Retina (tissue), 1 donor: ENCODE measurements around the gene DCLK1.
A peak's percentile ranks its signal among the peaks of the same experiment; 100 is the strongest.

Experiments used
- DNase-seq: peaks from one replicate; pipeline ENCODE4 v3.0.0-alpha.2; 2016

Gene DCLK1

DNA sequence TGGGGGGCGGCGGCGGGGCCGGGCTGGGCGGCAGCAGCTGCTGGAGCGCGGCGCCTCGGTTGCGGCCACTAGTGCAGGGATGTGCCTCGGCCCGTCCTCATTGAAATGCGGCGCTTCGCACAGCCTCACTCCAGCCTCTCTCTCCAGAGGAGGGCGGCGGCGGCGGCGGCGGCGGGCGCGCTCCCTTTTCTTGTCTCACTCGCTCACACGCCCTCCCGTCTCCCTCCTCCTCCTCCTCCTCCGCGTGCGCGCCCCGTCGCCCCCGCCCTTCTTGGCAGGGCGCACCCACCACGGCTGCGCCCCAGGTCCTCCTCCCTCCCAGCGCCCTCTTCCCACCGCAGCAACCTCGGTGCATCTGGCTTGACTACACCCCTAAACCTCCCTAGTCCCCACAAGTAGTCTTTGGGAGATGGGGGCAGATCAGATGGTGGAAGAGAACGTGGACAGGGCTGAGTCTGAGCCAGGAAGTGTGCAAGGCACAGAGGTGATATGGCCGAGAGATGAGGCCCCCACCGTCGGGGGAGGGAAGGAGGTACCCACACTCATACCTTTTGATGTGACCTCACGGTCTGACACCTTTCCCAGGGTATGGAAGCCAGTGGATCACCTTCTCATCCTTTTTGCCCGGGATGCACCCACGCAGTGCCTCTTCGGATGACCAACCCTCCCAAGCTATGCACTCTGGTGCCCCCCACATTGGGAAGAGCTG lies at the start of gene DCLK1:
Gene DCLK1, minus strand, starts transcription at position 161 of the 709 bp plus-strand sequence.
- peak; percentile 89 for DNase-seq

DNA sequence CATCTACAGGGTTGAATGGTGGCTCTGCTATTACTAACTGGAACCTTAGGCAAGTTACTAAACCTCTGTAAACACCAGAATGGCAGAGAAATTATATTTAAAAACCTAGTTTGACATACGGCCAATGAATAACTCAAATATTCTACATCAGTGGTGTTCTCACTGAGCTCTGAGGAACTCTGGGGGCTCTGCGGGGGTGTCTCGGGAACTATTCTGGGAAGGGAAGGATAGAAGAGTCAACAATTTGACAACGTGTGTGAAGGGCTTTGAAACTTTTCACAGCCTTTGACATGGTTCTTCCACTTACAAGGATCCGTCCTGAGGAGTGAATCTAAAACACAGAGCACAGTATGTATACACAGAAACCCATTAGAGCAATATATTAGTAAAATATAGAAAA lies 44.4 kb upstream of the DCLK1 start:
- DNase-seq = no peak

- no peak for DNase-seq
Measured at GRCh38 chr13:36174923-36175322, 43.7 kb upstream of the DCLK1 start.

- no peak for DNase-seq
Measured at GRCh38 chr13:36173571-36174322, 42.6 kb upstream of the DCLK1 start.

GRCh38 chr13:36166046-36166445 lies 34.9 kb upstream of the DCLK1 start:
- no peak for DNase-seq

DNA sequence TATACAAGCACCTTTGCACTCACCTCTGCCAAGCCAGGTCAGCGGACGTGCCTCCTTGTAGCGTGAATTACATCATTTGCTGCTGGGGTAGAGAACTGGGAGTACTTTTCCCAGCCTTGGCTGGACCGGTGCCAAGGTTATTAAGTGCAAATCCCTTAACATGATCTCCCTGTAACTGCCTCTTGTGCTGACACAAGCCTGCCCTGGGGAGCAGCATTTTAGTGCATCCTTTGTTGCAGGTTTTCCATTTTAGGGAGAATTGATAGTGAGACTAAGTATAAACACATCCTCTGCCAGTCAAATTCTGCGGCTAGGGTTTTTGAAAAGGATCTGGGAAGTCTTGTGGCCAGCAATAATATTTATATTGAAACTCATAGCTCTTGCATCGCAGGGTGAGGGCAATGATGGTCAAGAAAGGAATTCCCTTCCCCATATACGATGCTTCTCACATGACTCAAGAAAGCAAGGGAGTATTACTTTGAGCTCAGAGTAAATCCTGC lies 32.7 kb upstream of the DCLK1 start:
- DNase-seq = no peak

- no peak for DNase-seq
Measured at GRCh38 chr13:36163286-36163685, 32.1 kb upstream of the DCLK1 start.

- no peak for DNase-seq
Measured at GRCh38 chr13:36160297-36160696, 29.1 kb upstream of the DCLK1 start.

DNA sequence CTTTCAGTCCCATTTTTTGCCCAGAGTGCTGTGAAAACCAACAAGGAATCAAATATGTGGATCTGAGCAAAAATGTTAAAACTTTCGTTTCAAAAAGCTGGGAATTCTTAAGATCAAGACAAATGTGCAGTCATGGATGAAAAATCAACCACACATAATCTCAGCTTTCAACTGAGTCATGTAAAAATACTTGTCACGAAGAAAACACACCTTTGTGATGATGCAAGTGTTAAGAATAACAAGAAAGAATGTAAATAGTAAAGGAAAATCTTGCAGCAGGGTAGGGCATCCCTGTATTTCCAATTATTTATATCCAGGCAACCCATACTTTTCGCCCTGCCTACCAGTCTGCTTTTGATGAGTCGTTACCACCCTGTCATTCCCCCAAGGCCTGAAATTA lies 27.4 kb upstream of the DCLK1 start:
- DNase-seq = no peak

DNA sequence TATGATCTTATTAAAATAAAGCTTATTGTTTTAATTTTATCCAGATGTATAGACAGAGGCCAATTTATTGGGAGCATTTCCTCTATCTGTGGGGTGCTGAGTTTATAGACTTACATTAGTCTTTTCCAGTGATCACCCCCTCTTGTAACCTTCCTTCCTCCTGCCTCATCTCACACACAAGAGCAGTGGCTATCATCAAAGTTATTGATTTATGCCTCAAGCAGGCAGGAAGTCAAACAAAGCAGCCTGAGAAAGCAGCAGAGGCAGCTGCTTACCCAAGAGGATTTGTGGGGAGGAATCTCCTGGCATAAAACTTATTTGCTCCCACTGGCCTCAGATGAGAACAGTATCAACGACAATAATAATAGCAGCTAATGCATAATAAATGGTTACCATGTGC lies 26.3 kb upstream of the DCLK1 start:
- DNase-seq = peak; percentile 32

DNA sequence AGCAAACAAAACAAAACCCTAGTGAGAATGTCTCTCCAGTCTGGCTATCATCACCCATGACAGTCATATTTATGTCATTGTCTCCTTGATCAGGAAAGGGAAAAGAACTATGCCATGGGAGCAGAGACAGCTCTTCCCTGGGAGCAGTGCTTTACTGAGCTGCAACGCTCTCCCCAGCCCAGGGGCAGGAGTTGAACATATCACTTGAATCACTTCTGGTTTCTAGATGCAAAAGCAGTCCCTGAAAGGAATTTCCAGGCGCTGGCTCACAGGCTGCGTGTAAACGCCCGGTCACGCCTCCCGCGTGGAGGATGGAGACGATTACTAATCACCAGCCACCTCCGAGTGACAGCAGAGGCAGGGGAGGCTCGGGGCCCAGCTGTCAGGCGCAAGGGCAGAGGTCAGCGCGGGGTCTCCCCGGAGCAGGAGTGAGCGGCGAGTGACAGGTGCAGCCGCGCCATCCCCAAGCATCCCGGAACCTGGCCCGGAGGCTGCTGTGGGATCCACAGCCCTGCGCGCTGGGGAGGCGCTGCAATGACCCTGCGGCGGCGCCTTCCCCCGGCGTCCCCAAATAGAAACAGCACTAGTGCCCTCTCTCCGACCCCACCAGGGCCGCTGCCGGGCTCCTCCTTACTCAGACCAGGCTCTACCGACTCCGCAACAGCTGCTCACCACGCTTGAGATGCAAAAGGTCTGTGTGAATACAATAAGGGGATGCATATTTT lies 23.5 kb upstream of the DCLK1 start:
- DNase-seq = peak; percentile 86

- no peak for DNase-seq
Measured at GRCh38 chr13:36151591-36151990, 20.4 kb upstream of the DCLK1 start.

- DNase-seq = no peak
Measured at GRCh38 chr13:36148446-36148845, 17.3 kb upstream of the DCLK1 start.

DNA sequence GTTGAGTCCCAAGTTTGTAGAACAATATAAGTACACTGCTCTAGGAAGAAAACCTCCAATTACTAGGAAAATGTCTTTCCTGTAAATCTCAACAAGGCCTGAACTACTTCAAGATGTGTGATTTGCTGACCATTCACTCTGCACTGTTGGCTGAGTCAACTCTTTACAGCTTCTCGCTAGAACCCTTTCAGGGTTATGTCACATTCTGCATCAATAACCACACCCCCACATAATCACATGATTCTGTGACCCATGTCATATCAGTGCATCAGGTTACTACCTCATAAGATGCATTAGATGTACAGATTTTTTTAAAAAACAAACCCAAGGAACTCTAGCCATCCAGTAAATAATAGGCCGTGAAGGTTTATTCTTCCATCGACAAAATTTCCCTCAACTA lies 16.1 kb upstream of the DCLK1 start:
- DNase-seq = no peak

GRCh38 chr13:36146511-36147269 lies 15.5 kb upstream of the DCLK1 start:
- no peak for DNase-seq

DNA sequence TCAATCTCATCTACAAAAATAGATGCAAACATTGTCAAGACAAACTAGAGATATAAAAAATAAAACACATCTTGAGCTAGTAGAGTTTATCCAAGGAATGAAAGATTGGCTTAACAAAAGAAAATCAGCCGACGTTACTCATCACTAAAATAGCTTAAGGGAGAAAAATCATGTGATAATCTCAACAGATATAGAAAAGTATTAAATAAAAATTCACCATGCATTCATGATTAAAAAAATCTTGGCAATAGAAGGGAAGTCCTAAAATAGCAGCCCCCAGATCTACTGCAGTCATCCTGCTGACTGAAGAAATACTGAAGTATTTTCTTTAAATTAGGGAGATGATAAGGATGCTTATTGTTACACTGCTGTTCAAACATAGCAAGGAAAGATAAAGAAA lies 12.6 kb upstream of the DCLK1 start:
- DNase-seq = no peak

GRCh38 chr13:36142735-36143134 lies 11.6 kb upstream of the DCLK1 start:
- DNase-seq = no peak

- no peak for DNase-seq
Measured at GRCh38 chr13:36135876-36136275, 4.7 kb upstream of the DCLK1 start.

GRCh38 chr13:36134632-36135031 lies 3.5 kb upstream of the DCLK1 start:
- no peak for DNase-seq

GRCh38 chr13:36133950-36134626 lies 2.9 kb upstream of the DCLK1 start:
- DNase-seq = no peak

DNA sequence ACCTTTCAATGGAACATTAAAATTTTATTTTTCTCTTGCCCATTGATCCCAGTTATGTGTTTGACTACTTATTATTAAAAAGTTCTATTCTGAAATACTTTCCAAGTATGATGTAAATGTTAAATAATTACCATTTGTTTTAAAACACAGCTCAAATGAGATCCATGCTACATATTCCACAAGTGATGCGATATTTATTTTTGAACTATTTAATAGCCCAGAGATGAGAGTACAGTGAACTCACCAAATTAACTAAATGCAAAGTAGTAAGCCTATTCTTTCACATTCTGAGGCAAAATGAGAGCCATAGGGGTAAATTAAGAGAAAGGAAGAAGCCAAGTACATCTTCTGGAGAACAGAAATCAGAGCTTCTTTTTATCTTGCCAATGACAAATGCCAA lies 1.2 kb upstream of the DCLK1 start:
- no peak for DNase-seq

- peak; percentile 32 for DNase-seq
Measured at GRCh38 chr13:36131931-36132297, 732 bp upstream of the DCLK1 start.
